Loucy (cell line): Measurements from ENCODE around the gene ZKSCAN1.

ENCODE experiments used
- H2AFZ ChIP-seq: fragments of 200-600 bp; sonication (generic); 2 replicates; pipeline ENCODE4 v1.6.0; 2016; ENCODE audit warnings: antibody characterized with exemption, mild to moderate bottlenecking, low read length, moderate library complexity
- H3F3A ChIP-seq: fragments of 200-600 bp; 2 replicates; pipeline ENCODE4 v1.6.0; 2016; ENCODE audit warnings: antibody characterized with exemption, low read depth, mild to moderate bottlenecking
- H3K27me3 ChIP-seq: fragments of 200-600 bp; sonication (generic); 2 replicates; pipeline ENCODE4 v1.6.1; 2014; ENCODE audit warnings: low read length, mild to moderate bottlenecking; ENCODE audit not compliant: insufficient read depth, poor library complexity, severe bottlenecking
- H3K36me3 ChIP-seq: fragments of 200-600 bp; sonication (generic); 2 replicates; pipeline ENCODE4 v1.6.1; 2016; ENCODE audit warnings: low read length; ENCODE audit not compliant: insufficient read depth
- H3K4me1 ChIP-seq: fragments of 200-600 bp; sonication (generic); 2 replicates; pipeline ENCODE4 v1.5.1; 2014; ENCODE audit warnings: low read length, mild to moderate bottlenecking; ENCODE audit not compliant: insufficient read depth, poor library complexity, severe bottlenecking
- H3K4me2 ChIP-seq: fragments of 200-600 bp; sonication (generic); 2 replicates; pipeline ENCODE4 v1.6.0; 2014; ENCODE audit warnings: antibody characterized with exemption, low read length, low read depth, mild to moderate bottlenecking; ENCODE audit not compliant: poor library complexity, severe bottlenecking
- H3K4me3 ChIP-seq: fragments of 200-600 bp; sonication (generic); 2 replicates; pipeline ENCODE4 v1.5.1; 2014; ENCODE audit warnings: low read length, mild to moderate bottlenecking, mixed read lengths; ENCODE audit not compliant: poor library complexity, severe bottlenecking
- H3K79me2 ChIP-seq: fragments of 200-600 bp; sonication (generic); 2 replicates; pipeline ENCODE4 v1.6.1; 2014; ENCODE audit warnings: low read length; ENCODE audit not compliant: insufficient read depth
- H3K9ac ChIP-seq: fragments of 200-600 bp; sonication (generic); 2 replicates; pipeline ENCODE4 v1.6.0; 2014; ENCODE audit warnings: mild to moderate bottlenecking, low read depth, low read length, moderate library complexity; ENCODE audit not compliant: poor library complexity, severe bottlenecking
- H3K9me2 ChIP-seq: fragments of 200-600 bp; sonication (generic); replicated peaks from 2 replicates; pipeline ENCODE4 v1.6.1; 2016; ENCODE audit warnings: low read depth, low read length, mixed read lengths
- H3K9me3 ChIP-seq: fragments of 200-600 bp; sonication (generic); 2 replicates; pipeline ENCODE4 v1.6.1; 2014; ENCODE audit warnings: mild to moderate bottlenecking, antibody characterized with exemption, low read length, low read depth; ENCODE audit not compliant: insufficient read depth
- H4K20me1 ChIP-seq: fragments of 200-600 bp; sonication (generic); 2 replicates; pipeline ENCODE4 v1.6.0; 2014; ENCODE audit warnings: antibody characterized with exemption, low read length, mild to moderate bottlenecking; ENCODE audit not compliant: insufficient read depth, poor library complexity, severe bottlenecking
- EZH2phosphoT487 ChIP-seq: fragments of 200-600 bp; IDR thresholded peaks from 2 replicates; pipeline ENCODE4 v1.6.1; 2018; ENCODE audit warnings: antibody characterized with exemption, mild to moderate bottlenecking, moderate library complexity, borderline replicate concordance
- TF ChIP-seq, protein P1 (sequence below): fragments of 200-600 bp; sonication (generic); conservative IDR thresholded peaks from 2 replicates; pipeline ENCODE4 v1.5.1; 2014; ENCODE audit warnings: mild to moderate bottlenecking, antibody characterized with exemption, low read length

Gene ZKSCAN1

GRCh38 chr7:100082978-100083377 is 67.6 kb downstream of the ZKSCAN1 start:
- Histone ChIP-seq H3K9me3 (no peaks in the 10 kb centered on the region), H3K27me3 (no peaks in the 10 kb centered on the region), H3K79me2 (peaks cover 37% of the 10 kb centered on the region), H3K4me1 (peaks cover 17% of the 10 kb centered on the region), H2AFZ (no peak overlapping the region), H3K36me3 (0 out of 2 replicates have a peak, but pooled peaks cover 8% of the 10 kb centered on the region), H4K20me1 (peaks cover 31% of the 10 kb centered on the region), H3K9me2 (no peaks in the 10 kb centered on the region), H3K4me2 (no peak overlapping the region), H3K4me3 (no peak overlapping the region), H3F3A (no peaks in the 10 kb centered on the region), H3K9ac (no peak overlapping the region)
- TF ChIP-seq, protein P1, sequence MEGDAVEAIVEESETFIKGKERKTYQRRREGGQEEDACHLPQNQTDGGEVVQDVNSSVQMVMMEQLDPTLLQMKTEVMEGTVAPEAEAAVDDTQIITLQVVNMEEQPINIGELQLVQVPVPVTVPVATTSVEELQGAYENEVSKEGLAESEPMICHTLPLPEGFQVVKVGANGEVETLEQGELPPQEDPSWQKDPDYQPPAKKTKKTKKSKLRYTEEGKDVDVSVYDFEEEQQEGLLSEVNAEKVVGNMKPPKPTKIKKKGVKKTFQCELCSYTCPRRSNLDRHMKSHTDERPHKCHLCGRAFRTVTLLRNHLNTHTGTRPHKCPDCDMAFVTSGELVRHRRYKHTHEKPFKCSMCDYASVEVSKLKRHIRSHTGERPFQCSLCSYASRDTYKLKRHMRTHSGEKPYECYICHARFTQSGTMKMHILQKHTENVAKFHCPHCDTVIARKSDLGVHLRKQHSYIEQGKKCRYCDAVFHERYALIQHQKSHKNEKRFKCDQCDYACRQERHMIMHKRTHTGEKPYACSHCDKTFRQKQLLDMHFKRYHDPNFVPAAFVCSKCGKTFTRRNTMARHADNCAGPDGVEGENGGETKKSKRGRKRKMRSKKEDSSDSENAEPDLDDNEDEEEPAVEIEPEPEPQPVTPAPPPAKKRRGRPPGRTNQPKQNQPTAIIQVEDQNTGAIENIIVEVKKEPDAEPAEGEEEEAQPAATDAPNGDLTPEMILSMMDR = no peak
- no peak for TF ChIP-seq EZH2phosphoT487

DNA sequence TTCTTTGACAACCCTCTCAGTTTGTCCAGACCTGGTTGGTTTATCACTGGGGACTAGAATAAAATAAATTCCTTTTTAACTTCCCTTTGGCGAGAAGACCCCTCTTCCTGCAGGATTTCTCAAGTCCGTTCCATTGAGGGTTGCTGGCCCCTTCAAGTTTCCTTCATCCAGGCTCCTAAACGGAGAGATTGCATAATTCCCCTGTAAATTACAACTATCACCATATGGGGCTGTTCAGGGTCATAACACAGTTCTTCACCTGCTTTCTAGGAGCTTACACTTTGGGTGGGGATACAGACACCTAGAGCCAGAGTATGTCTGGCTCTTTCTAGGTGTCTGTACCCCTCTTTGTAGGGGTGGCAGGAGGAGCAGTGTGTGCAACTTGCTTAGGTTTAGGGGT is 70.1 kb downstream of the ZKSCAN1 start:
- H3K36me3 ChIP-seq = no peaks in the 10 kb centered on the region
- no peaks in the 10 kb centered on the region for H3K9me2 ChIP-seq
- H3F3A ChIP-seq = 0 out of 2 replicates have a peak, but pooled peaks cover under 1% of the 10 kb centered on the region
- no peak overlapping the region for H3K4me3 ChIP-seq
- peaks cover 9% of the 10 kb centered on the region for H4K20me1 ChIP-seq
- no peak overlapping the region for H3K9ac ChIP-seq
- H3K4me2 ChIP-seq = no peak overlapping the region
- no peak overlapping the region for H2AFZ ChIP-seq
- peaks cover 37% of the 10 kb centered on the region for H3K79me2 ChIP-seq
- no peak for TF ChIP-seq EZH2phosphoT487
- TF ChIP-seq, protein P1 = no peak
- no peaks in the 10 kb centered on the region for H3K9me3 ChIP-seq
- peaks cover 15% of the 10 kb centered on the region for H3K4me1 ChIP-seq
- H3K27me3 ChIP-seq = no peaks in the 10 kb centered on the region

DNA sequence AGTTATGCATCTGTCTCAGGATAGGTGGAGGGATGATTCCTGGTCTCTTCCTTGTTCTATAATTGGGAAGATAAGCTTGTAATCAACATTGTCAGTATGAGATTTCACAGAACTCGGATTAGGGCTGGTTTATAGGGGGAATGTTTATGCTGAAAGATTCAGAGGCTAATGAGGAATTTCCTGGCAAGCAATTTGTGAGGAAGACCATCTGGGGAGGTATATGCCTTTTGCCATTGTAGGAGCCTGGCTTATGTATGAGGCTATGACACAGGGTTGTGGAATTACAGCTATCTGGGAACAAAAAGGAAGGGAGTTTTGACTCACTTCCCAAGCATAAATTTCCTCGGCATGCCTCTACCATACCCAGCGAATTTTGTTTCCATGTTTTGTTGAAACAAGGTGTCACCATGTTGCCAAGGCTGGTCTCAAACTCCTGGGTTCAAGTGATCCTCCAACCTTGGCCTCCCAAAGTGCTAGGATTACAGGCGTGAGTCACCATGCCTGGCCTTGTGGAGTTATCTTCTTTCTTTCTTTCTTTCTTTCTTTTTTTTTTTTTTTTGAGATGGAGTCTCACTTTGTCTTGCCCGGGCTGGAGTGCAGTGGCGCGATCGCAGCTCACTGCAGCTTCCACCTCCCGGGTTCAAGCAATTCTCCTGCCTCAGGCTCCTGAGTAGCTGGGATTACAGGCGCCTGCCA is 71.8 kb downstream of the ZKSCAN1 start:
- 0 out of 2 replicates have a peak, but pooled peaks cover 11% of the 10 kb centered on the region for H3F3A ChIP-seq
- no peaks in the 10 kb centered on the region for H3K9me2 ChIP-seq
- TF ChIP-seq, protein P1 = no peak
- no peak for TF ChIP-seq EZH2phosphoT487
- no peak overlapping the region for H3K9ac ChIP-seq
- H3K4me3 ChIP-seq = no peak overlapping the region
- H3K4me2 ChIP-seq = no peak overlapping the region
- H3K4me1 ChIP-seq = peaks cover 19% of the 10 kb centered on the region
- H3K36me3 ChIP-seq = peaks cover 15% of the 10 kb centered on the region; the same call in 1 of the 2 replicates
- H4K20me1 ChIP-seq = peaks cover 9% of the 10 kb centered on the region
- no peaks in the 10 kb centered on the region for H3K27me3 ChIP-seq
- H2AFZ ChIP-seq = no peak overlapping the region
- no peaks in the 10 kb centered on the region for H3K9me3 ChIP-seq
- H3K79me2 ChIP-seq = peaks cover 28% of the 10 kb centered on the region; the same call in 1 of the 2 replicates
